Astrocyte (in vitro differentiated cells and primary cell): ENCODE results near the gene RCOR1. TPM values are rescaled to one million over a fixed set of nuclear protein-coding genes. Genes with fewer than 3 reads are reported as not detected.

ENCODE experiments used
- DNase-seq: peaks from one replicate; pipeline ENCODE4 v3.0.0-alpha.2; 2010; ENCODE audit warnings: low read depth
- FAIRE-seq: peaks from 2 replicates; lab custom pipeline; 2011; peaks lifted over from hg19 to GRCh38; lab: Jason Lieb, UNC
- H2AFZ ChIP-seq: 2 replicates; pipeline ENCODE4 v1.6.0; 2012; ENCODE audit warnings: low read depth, low read length, inconsistent platforms
- H3K27ac ChIP-seq: 2 replicates; pipeline ENCODE4 v1.5.1; 2011; ENCODE audit warnings: low read depth, low read length, inconsistent platforms
- H3K27me3 ChIP-seq: 2 replicates; pipeline ENCODE4 v1.6.0; 2011; ENCODE audit warnings: low read length, inconsistent platforms; ENCODE audit not compliant: insufficient read depth
- H3K36me3 ChIP-seq: 2 replicates; pipeline ENCODE4 v1.5.1; 2011; ENCODE audit warnings: low read length, inconsistent platforms; ENCODE audit not compliant: insufficient read depth
- H3K4me1 ChIP-seq: 2 replicates; pipeline ENCODE4 v1.5.1; 2011; ENCODE audit warnings: low read length, inconsistent platforms; ENCODE audit not compliant: insufficient read depth
- H3K4me2 ChIP-seq: 2 replicates; pipeline ENCODE4 v1.6.0; 2012; ENCODE audit warnings: low read length, inconsistent platforms
- H3K4me3 ChIP-seq: 2 replicates; pipeline ENCODE4 v1.5.1; 2011; ENCODE audit warnings: low read depth, mild to moderate bottlenecking, low read length, inconsistent platforms; ENCODE audit not compliant: insufficient read depth
- H3K79me2 ChIP-seq: 2 replicates; pipeline ENCODE4 v1.6.0; 2012; ENCODE audit warnings: mild to moderate bottlenecking, low read length, inconsistent platforms; ENCODE audit not compliant: insufficient read depth
- H3K9ac ChIP-seq: 2 replicates; pipeline ENCODE4 v1.6.0; 2012; ENCODE audit warnings: mild to moderate bottlenecking, low read length, inconsistent platforms
- H3K9me3 ChIP-seq: 2 replicates; pipeline ENCODE4 v1.5.1; 2012; ENCODE audit warnings: low read depth, mild to moderate bottlenecking, low read length, inconsistent platforms; ENCODE audit not compliant: insufficient read depth
- H4K20me1 ChIP-seq: 2 replicates; pipeline ENCODE4 v1.6.0; 2012; ENCODE audit warnings: low read length, inconsistent platforms; ENCODE audit not compliant: insufficient read depth
- H3K27ac Mint-ChIP-seq: one replicate; pipeline ENCODE4 v1.8.0; 2021; ENCODE audit warnings: mild to moderate bottlenecking, mixed read lengths; ENCODE audit not compliant: unreplicated experiment
- H3K27me3 Mint-ChIP-seq: one replicate; pipeline ENCODE4 v1.8.0; 2021; ENCODE audit warnings: low read depth, mixed read lengths; ENCODE audit not compliant: unreplicated experiment
- H3K36me3 Mint-ChIP-seq: one replicate; pipeline ENCODE4 v1.8.0; 2021; ENCODE audit warnings: low read depth, mixed read lengths; ENCODE audit not compliant: unreplicated experiment
- H3K4me1 Mint-ChIP-seq: one replicate; pipeline ENCODE4 v1.8.0; 2021; ENCODE audit warnings: low read depth, mixed read lengths; ENCODE audit not compliant: unreplicated experiment
- H3K4me3 Mint-ChIP-seq: one replicate; pipeline ENCODE4 v1.8.0; 2021; ENCODE audit warnings: mild to moderate bottlenecking, moderate library complexity, mixed read lengths; ENCODE audit not compliant: unreplicated experiment
- H3K9me3 Mint-ChIP-seq: one replicate; pipeline ENCODE4 v1.8.0; 2021; ENCODE audit warnings: mild to moderate bottlenecking, mixed read lengths; ENCODE audit not compliant: unreplicated experiment
- EZH2 ChIP-seq: IDR thresholded peaks from 2 replicates; pipeline ENCODE4 v1.6.1; 2012; ENCODE audit warnings: mild to moderate bottlenecking, low read length, inconsistent platforms; ENCODE audit not compliant: insufficient read depth
- total RNA-seq: library from RNA; stranded (reverse); gene quantifications from 2 replicates; pipeline ENCODE4 v1.2.1, GENCODE V29; 2021
- TF ChIP-seq, protein P1 (sequence below): IDR thresholded peaks from 2 replicates; pipeline ENCODE4 v1.5.1; 2011; ENCODE audit warnings: low read depth, mild to moderate bottlenecking, inconsistent platforms, low read length, moderate library complexity; ENCODE audit not compliant: insufficient read depth

Gene RCOR1
- total RNA-seq, 1 donor from 2014 or later: 31.0 TPM

GRCh38 chr14:102772781-102773570, 180.5 kb downstream of the RCOR1 start:
- H3K9me3 ChIP-seq: no peaks in the 10 kb centered on the region
- H2AFZ ChIP-seq: no peak overlapping the region
- H3K4me1 Mint-ChIP-seq: peaks cover 11% of the 10 kb centered on the region
- no peak overlapping the region for H3K4me3 ChIP-seq
- H3K27me3 Mint-ChIP-seq: peaks cover 14% of the 10 kb centered on the region
- peaks cover under 1% of the 10 kb centered on the region for H3K79me2 ChIP-seq
- H3K27ac Mint-ChIP-seq: no peak overlapping the region
- H3K4me1 ChIP-seq: peaks cover 17% of the 10 kb centered on the region
- DNase-seq (no peak), FAIRE-seq (no peak)
- peaks cover 2% of the 10 kb centered on the region for H3K36me3 Mint-ChIP-seq
- H3K27me3 ChIP-seq: no peaks in the 10 kb centered on the region
- no peak overlapping the region for H3K9ac ChIP-seq
- no peak overlapping the region for H3K4me2 ChIP-seq
- no peaks in the 10 kb centered on the region for H3K36me3 ChIP-seq
- no peak overlapping the region for H3K27ac ChIP-seq
- H3K4me3 Mint-ChIP-seq: no peak overlapping the region
- TF ChIP-seq, protein P1, sequence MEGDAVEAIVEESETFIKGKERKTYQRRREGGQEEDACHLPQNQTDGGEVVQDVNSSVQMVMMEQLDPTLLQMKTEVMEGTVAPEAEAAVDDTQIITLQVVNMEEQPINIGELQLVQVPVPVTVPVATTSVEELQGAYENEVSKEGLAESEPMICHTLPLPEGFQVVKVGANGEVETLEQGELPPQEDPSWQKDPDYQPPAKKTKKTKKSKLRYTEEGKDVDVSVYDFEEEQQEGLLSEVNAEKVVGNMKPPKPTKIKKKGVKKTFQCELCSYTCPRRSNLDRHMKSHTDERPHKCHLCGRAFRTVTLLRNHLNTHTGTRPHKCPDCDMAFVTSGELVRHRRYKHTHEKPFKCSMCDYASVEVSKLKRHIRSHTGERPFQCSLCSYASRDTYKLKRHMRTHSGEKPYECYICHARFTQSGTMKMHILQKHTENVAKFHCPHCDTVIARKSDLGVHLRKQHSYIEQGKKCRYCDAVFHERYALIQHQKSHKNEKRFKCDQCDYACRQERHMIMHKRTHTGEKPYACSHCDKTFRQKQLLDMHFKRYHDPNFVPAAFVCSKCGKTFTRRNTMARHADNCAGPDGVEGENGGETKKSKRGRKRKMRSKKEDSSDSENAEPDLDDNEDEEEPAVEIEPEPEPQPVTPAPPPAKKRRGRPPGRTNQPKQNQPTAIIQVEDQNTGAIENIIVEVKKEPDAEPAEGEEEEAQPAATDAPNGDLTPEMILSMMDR: no peak
- TF ChIP-seq EZH2: no peak
- H4K20me1 ChIP-seq: no peaks in the 10 kb centered on the region
- no peaks in the 10 kb centered on the region for H3K9me3 Mint-ChIP-seq

GRCh38 chr14:102774391-102775153, 182.1 kb downstream of the RCOR1 start:
- DNase-seq (peak; percentile 69), FAIRE-seq (no peak)
- H3K27me3 Mint-ChIP-seq: peaks cover 2% of the 10 kb centered on the region
- Histone ChIP-seq H2AFZ (peak overlapping the region; percentile 83), H3K36me3 (no peaks in the 10 kb centered on the region), H3K4me3 (peak overlapping the region; percentile 29), H3K4me1 (peaks cover 28% of the 10 kb centered on the region), H4K20me1 (peaks cover 14% of the 10 kb centered on the region), H3K27ac (peak overlapping the region; percentile 76), H3K27me3 (no peaks in the 10 kb centered on the region), H3K9ac (peak overlapping the region; percentile 72), H3K4me2 (peak overlapping the region; percentile 82), H3K9me3 (no peaks in the 10 kb centered on the region), H3K79me2 (peaks cover 16% of the 10 kb centered on the region)
- no peak overlapping the region for H3K4me3 Mint-ChIP-seq
- H3K4me1 Mint-ChIP-seq: peaks cover 12% of the 10 kb centered on the region
- no peaks in the 10 kb centered on the region for H3K36me3 Mint-ChIP-seq
- H3K27ac Mint-ChIP-seq: peak overlapping the region; percentile 82
- H3K9me3 Mint-ChIP-seq: no peaks in the 10 kb centered on the region
- no peak for TF ChIP-seq EZH2
- TF ChIP-seq, protein P1: peak; percentile 73
